WTC11 (cell line): ENCODE results near the gene GAK. TPM values are rescaled to one million over a fixed set of nuclear protein-coding genes. Genes with fewer than 3 reads are reported as not detected.
A peak's percentile ranks its signal among the peaks of the same experiment; 100 is the strongest.

Experiments
- ATAC-seq: fragments of 200-7000 bp; cut with Tn5 transposase; 2 replicates; pipeline ENCODE4 v1.10.0; 2021; ENCODE audit warnings: mild to moderate bottlenecking, moderate library complexity
- CTCF ChIA-PET: fragments of 300-600 bp; sonication (Branson Sonifier 250); formaldehyde crosslinking; loops from one replicate; lab custom pipeline; 2021; ENCODE audit warnings: antibody characterized with exemption; lab: Charles Lee
- POLR2A ChIA-PET: fragments of 350-600 bp; sonication (Branson Sonifier 250); formaldehyde crosslinking; loops from one replicate; lab custom pipeline; 2021; ENCODE audit warnings: antibody characterized with exemption; lab: Charles Lee
- DNase-seq: peaks from one replicate; pipeline ENCODE4 v3.0.0; 2021; ENCODE audit warnings: low spot score
- H3K27ac Mint-ChIP-seq: 2 replicates; pipeline ENCODE4 v1.8.0; 2021; ENCODE audit warnings: mixed read lengths
- H3K27me3 Mint-ChIP-seq: 2 replicates; pipeline ENCODE4 v1.8.0; 2021; ENCODE audit warnings: low read depth, mild to moderate bottlenecking, moderate library complexity, mixed read lengths
- H3K36me3 Mint-ChIP-seq: 2 replicates; pipeline ENCODE4 v1.8.0; 2021; ENCODE audit warnings: mixed read lengths
- H3K4me1 Mint-ChIP-seq: 2 replicates; pipeline ENCODE4 v1.8.0; 2022; ENCODE audit warnings: mixed read lengths
- H3K4me3 Mint-ChIP-seq: 2 replicates; pipeline ENCODE4 v1.8.0; 2021; ENCODE audit warnings: mild to moderate bottlenecking, moderate library complexity, mixed read lengths
- H3K9me3 Mint-ChIP-seq: 2 replicates; pipeline ENCODE4 v1.8.0; 2021; ENCODE audit warnings: mixed read lengths
- ESRRA ChIP-seq: sonication (generic); formaldehyde crosslinking; IDR thresholded peaks from 2 replicates; pipeline ENCODE4 v1.8.1; 2022; ENCODE audit warnings: mild to moderate bottlenecking, missing genetic modification reagents, borderline replicate concordance
- ETV6 ChIP-seq: sonication (generic); formaldehyde crosslinking; IDR thresholded peaks from 2 replicates; pipeline ENCODE4 v1.8.1; 2022; ENCODE audit warnings: mild to moderate bottlenecking, missing genetic modification reagents
- FOXK1 ChIP-seq: sonication (generic); formaldehyde crosslinking; IDR thresholded peaks from 2 replicates; pipeline ENCODE4 v1.8.0; 2022; ENCODE audit warnings: mild to moderate bottlenecking, moderate library complexity, missing genetic modification reagents
- FOXP1 ChIP-seq: sonication (generic); formaldehyde crosslinking; IDR thresholded peaks from 2 replicates; pipeline ENCODE4 v1.8.0; 2022; ENCODE audit warnings: missing genetic modification reagents, mild to moderate bottlenecking, moderate library complexity, borderline replicate concordance
- MLX ChIP-seq: sonication (generic); formaldehyde crosslinking; IDR thresholded peaks from 2 replicates; pipeline ENCODE4 v1.8.1; 2023; ENCODE audit warnings: mild to moderate bottlenecking, missing genetic modification reagents, moderate library complexity
- MXD4 ChIP-seq: fragments of 250-450 bp; sonication (Bioruptor Pico); IDR thresholded peaks from 2 replicates; pipeline ENCODE4 v1.8.0; 2021; ENCODE audit warnings: mild to moderate bottlenecking, moderate library complexity, borderline replicate concordance
- NR2C2 ChIP-seq: sonication (generic); formaldehyde crosslinking; IDR thresholded peaks from 2 replicates; pipeline ENCODE4 v1.8.0; 2022; ENCODE audit warnings: mild to moderate bottlenecking, missing genetic modification reagents
- SOX15 ChIP-seq: fragments of 250-450 bp; sonication (Bioruptor Pico); IDR thresholded peaks from 2 replicates; pipeline ENCODE4 v1.9.0; 2021; ENCODE audit warnings: mild to moderate bottlenecking
- USF2 ChIP-seq: sonication (generic); formaldehyde crosslinking; IDR thresholded peaks from 2 replicates; pipeline ENCODE4 v1.8.1; 2023; ENCODE audit warnings: mild to moderate bottlenecking, missing genetic modification reagents, moderate library complexity
- ZBTB21 ChIP-seq: sonication (generic); formaldehyde crosslinking; IDR thresholded peaks from 2 replicates; pipeline ENCODE4 v1.8.1; 2023; ENCODE audit warnings: mild to moderate bottlenecking, missing genetic modification reagents, borderline replicate concordance
- ZNF317 ChIP-seq: sonication (generic); formaldehyde crosslinking; IDR thresholded peaks from 2 replicates; pipeline ENCODE4 v1.8.1; 2023; ENCODE audit warnings: low read depth, mild to moderate bottlenecking, moderate library complexity, missing genetic modification reagents, borderline replicate concordance
- ZNF416 ChIP-seq: fragments of 250-450 bp; sonication (Bioruptor Pico); IDR thresholded peaks from 2 replicates; pipeline ENCODE4 v1.9.0; 2021; ENCODE audit warnings: mild to moderate bottlenecking, inconsistent platforms
- ZNF423 ChIP-seq: fragments of 250-450 bp; sonication (Bioruptor Pico); IDR thresholded peaks from 2 replicates; pipeline ENCODE4 v2.1.2; 2022; ENCODE audit warnings: mild to moderate bottlenecking, moderate library complexity
- ZNF425 ChIP-seq: fragments of 250-450 bp; sonication (Bioruptor Pico); conservative IDR thresholded peaks from 2 replicates; pipeline ENCODE4 v1.9.0; 2021; ENCODE audit warnings: mild to moderate bottlenecking
- ZNF532 ChIP-seq: fragments of 250-450 bp; sonication (Bioruptor Pico); IDR thresholded peaks from 2 replicates; pipeline ENCODE4 v1.9.0; 2021; ENCODE audit warnings: mild to moderate bottlenecking, borderline replicate concordance
- total RNA-seq: library from RNA; stranded (reverse); gene quantifications from 3 replicates; pipeline ENCODE4 v1.2.3, GENCODE V29; 2021
- TF ChIP-seq, protein P1 (sequence below): fragments of 250-450 bp; sonication (Bioruptor Pico); IDR thresholded peaks from 2 replicates; pipeline ENCODE4 v1.9.0; 2021; ENCODE audit warnings: mild to moderate bottlenecking
- TF ChIP-seq, protein P2 (sequence below): sonication (generic); formaldehyde crosslinking; IDR thresholded peaks from 2 replicates; pipeline ENCODE4 v1.8.1; 2023; ENCODE audit warnings: mild to moderate bottlenecking, missing genetic modification reagents
- TF ChIP-seq, protein P3 (sequence below): sonication (generic); formaldehyde crosslinking; IDR thresholded peaks from 2 replicates; pipeline ENCODE4 v1.8.0; 2022; ENCODE audit warnings: mild to moderate bottlenecking, missing genetic modification reagents
- TF ChIP-seq, protein P4 (sequence below): sonication (generic); formaldehyde crosslinking; IDR thresholded peaks from 2 replicates; pipeline ENCODE4 v1.8.0; 2023; ENCODE audit warnings: missing genetic modification reagents
- TF ChIP-seq, protein P5 (sequence below): sonication (generic); formaldehyde crosslinking; IDR thresholded peaks from 2 replicates; pipeline ENCODE4 v1.8.1; 2022; ENCODE audit warnings: low read depth, mild to moderate bottlenecking, moderate library complexity, missing genetic modification reagents, borderline replicate concordance

Gene GAK
- total RNA-seq, 1 experiment from 2014 or later = 121 TPM

DNA sequence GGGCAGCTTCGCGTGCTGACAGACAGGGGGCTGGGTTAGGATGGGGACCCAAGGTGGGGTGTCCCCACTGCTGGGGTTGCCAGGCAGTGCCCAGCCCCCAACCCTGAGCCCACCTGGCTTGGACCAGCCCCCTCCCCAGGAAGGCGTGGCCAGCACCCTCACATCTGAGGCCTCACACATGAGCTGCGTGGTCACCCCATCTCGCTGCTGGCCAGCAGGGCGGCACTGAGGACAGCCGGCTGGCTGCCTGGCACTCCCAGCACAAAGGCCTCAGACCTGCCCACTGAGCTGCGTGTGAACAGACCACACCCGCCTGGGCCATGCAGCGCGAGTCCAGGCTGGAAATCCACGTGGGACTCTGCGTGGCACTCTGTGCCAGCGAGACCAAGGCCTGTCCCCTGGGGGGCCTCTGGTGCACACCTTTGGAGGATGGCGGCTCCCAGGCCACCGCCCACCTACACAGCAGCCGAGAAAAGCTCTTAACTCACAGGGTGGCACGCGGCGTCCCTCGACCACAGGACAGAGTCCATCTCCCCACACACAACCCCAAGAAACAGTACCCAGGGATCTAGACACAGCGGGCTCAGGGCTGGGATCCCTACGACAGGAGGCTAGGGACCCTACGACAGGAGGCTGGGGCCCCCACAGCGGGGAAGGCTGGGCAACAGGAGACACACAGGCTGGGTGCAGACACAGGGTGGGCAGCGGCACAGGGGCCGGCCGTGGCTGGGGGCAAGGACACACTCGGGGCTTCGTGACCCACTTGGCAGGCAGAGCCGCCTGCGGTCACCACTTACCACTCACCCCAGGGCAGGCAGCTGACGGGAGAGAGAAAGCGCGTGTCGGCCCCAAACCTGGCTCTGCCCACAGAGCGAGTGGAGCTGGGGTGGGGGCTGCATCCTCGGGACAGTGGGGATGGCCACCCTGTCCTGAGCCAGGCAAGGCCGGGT, 31.4 kb upstream of the GAK start:
- CTCF ChIA-PET = interaction anchor here (1.0 to 1.9 kb wide), 4 partner anchors 32 to 392 kb away, joined by 3 to 9 read pairs (median 5); partner anchors contain the start of genes GAK and TMEM175
- Mint-ChIP-seq H3K9me3 (no peaks in the 10 kb centered on the region), H3K4me3 (no peak overlapping the region), H3K27ac (no peak overlapping the region)
- ATAC-seq (no peak), DNase-seq (peak; percentile 9)
- no peak for TF ChIP-seq MXD4 (CRISPR knock-in tag)
- TF ChIP-seq FOXP1 (CRISPR knock-in tag) = no peak
- TF ChIP-seq, protein P1, sequence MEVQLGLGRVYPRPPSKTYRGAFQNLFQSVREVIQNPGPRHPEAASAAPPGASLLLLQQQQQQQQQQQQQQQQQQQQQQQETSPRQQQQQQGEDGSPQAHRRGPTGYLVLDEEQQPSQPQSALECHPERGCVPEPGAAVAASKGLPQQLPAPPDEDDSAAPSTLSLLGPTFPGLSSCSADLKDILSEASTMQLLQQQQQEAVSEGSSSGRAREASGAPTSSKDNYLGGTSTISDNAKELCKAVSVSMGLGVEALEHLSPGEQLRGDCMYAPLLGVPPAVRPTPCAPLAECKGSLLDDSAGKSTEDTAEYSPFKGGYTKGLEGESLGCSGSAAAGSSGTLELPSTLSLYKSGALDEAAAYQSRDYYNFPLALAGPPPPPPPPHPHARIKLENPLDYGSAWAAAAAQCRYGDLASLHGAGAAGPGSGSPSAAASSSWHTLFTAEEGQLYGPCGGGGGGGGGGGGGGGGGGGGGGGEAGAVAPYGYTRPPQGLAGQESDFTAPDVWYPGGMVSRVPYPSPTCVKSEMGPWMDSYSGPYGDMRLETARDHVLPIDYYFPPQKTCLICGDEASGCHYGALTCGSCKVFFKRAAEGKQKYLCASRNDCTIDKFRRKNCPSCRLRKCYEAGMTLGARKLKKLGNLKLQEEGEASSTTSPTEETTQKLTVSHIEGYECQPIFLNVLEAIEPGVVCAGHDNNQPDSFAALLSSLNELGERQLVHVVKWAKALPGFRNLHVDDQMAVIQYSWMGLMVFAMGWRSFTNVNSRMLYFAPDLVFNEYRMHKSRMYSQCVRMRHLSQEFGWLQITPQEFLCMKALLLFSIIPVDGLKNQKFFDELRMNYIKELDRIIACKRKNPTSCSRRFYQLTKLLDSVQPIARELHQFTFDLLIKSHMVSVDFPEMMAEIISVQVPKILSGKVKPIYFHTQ = no peak
- no peak for TF ChIP-seq SOX15 (CRISPR knock-in tag)
- TF ChIP-seq USF2 (CRISPR knock-in tag) = no peak
- TF ChIP-seq MLX (CRISPR knock-in tag) = no peak
- no peak for TF ChIP-seq ZNF532 (CRISPR knock-in tag)
- no peak for TF ChIP-seq ESRRA (CRISPR knock-in tag)
- no peak for TF ChIP-seq ETV6
- TF ChIP-seq ZNF425 (CRISPR knock-in tag) = no peak
- TF ChIP-seq, protein P2, sequence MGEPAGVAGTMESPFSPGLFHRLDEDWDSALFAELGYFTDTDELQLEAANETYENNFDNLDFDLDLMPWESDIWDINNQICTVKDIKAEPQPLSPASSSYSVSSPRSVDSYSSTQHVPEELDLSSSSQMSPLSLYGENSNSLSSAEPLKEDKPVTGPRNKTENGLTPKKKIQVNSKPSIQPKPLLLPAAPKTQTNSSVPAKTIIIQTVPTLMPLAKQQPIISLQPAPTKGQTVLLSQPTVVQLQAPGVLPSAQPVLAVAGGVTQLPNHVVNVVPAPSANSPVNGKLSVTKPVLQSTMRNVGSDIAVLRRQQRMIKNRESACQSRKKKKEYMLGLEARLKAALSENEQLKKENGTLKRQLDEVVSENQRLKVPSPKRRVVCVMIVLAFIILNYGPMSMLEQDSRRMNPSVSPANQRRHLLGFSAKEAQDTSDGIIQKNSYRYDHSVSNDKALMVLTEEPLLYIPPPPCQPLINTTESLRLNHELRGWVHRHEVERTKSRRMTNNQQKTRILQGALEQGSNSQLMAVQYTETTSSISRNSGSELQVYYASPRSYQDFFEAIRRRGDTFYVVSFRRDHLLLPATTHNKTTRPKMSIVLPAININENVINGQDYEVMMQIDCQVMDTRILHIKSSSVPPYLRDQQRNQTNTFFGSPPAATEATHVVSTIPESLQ (CRISPR knock-in tag) = no peak
- TF ChIP-seq ZNF317 (CRISPR knock-in tag) = no peak
- no peak for TF ChIP-seq ZNF416 (CRISPR knock-in tag)
- TF ChIP-seq, protein P3, sequence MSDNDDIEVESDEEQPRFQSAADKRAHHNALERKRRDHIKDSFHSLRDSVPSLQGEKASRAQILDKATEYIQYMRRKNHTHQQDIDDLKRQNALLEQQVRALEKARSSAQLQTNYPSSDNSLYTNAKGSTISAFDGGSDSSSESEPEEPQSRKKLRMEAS (CRISPR knock-in tag) = no peak
- TF ChIP-seq, protein P4, sequence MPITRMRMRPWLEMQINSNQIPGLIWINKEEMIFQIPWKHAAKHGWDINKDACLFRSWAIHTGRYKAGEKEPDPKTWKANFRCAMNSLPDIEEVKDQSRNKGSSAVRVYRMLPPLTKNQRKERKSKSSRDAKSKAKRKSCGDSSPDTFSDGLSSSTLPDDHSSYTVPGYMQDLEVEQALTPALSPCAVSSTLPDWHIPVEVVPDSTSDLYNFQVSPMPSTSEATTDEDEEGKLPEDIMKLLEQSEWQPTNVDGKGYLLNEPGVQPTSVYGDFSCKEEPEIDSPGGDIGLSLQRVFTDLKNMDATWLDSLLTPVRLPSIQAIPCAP (CRISPR knock-in tag) = no peak
- TF ChIP-seq, protein P5, sequence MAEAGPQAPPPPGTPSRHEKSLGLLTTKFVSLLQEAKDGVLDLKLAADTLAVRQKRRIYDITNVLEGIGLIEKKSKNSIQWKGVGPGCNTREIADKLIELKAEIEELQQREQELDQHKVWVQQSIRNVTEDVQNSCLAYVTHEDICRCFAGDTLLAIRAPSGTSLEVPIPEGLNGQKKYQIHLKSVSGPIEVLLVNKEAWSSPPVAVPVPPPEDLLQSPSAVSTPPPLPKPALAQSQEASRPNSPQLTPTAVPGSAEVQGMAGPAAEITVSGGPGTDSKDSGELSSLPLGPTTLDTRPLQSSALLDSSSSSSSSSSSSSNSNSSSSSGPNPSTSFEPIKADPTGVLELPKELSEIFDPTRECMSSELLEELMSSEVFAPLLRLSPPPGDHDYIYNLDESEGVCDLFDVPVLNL (CRISPR knock-in tag) = no peak
- TF ChIP-seq ZNF423 (CRISPR knock-in tag) = no peak
- no peak for TF ChIP-seq NR2C2 (CRISPR knock-in tag)
- no peak for TF ChIP-seq ZBTB21 (CRISPR knock-in tag)
- no peak for TF ChIP-seq FOXK1
- TF ChIP-seq, all 79 proteins: peak for 0
- POLR2A ChIA-PET = no interaction called here
- H3K4me1 Mint-ChIP-seq = no peaks in the 10 kb centered on the region
- peaks cover 8% of the 10 kb centered on the region for H3K27me3 Mint-ChIP-seq
- H3K36me3 Mint-ChIP-seq = no peaks in the 10 kb centered on the region
